ENCODE measurements around the gene TMEM169.
"Not testable (repeated sequence)": the region's sequence is repeated elsewhere in the genome, so short reads cannot be mapped to it uniquely, and the experiment has no call there.

Gene TMEM169

DNA sequence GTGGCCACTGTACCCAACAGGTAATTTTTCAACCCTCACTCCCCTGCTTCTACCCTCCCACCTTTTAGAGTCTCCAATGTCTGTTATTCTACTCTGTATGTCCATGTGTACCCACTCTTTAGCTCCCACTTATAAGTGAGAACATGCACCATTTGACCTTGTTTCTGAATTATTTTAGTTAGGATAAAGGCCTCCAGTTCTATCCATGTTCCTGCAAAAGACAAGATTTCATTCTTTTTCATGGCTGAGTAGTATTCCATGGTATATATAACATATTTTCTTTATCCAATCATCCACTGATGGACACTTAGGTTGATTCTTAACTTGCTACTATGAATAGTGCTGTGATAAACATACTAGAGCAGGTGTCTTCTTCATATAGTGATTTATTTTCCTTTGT is 9.2 kb upstream of the TMEM169 start:
- no peak for DNase-seq

DNA sequence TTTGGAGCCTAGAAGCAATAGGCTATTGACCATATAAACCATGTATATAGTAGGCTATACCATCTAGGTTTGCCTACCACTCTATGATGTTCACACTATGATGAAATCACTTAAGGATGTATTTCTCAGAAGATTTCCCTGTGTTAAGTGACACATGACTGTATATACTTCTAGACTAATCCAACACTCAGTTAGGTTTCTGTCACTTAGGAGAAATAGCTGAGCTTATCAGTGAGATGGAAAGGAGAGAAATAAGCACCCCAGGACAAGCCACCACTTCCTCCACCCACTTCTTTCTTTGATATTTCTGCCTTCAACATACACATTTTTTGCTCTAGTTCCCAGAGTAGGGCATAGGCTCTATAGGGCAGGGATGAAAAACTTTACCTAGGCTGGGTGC is 7.9 kb upstream of the TMEM169 start:
- DNase-seq: no peak

DNA sequence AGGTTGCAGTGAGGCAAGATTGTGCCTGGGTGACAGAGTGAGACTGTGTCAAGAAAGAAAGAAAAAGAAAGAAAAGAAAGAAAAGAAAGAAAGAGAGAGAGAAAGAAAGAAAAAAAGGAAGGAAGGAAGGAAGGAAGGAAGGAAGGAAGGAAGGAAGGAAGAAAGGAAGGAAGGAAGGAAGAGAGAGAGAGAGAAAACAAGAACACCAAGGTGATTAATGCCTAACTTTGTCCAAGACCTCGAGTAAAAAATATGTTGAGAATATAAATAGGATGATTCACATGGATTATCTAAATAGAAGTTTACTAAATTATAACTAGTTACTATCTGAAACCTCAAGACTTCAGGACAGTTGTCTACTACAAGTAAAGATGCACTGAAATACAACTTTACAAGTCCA is 7.3 kb upstream of the TMEM169 start:
- no peak for DNase-seq

DNA sequence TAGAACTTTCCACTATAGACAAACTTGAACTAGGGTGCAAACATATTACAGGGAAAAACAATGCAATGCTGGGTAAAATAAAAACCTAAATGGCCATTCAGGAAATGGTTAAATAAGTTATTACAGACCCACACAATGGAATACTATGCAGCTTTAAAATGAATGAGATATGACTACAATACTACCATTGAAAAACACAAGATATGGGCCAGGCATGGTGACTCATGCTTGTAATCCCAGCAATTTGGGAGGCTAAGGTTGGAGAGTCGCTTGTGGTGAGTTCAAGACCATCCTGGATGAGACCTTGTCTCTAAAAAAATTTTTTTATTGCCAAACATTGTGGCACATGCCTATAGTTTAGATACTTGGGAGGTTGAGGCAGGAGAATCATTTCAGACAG is 6.9 kb upstream of the TMEM169 start:
- no peak for DNase-seq

DNA sequence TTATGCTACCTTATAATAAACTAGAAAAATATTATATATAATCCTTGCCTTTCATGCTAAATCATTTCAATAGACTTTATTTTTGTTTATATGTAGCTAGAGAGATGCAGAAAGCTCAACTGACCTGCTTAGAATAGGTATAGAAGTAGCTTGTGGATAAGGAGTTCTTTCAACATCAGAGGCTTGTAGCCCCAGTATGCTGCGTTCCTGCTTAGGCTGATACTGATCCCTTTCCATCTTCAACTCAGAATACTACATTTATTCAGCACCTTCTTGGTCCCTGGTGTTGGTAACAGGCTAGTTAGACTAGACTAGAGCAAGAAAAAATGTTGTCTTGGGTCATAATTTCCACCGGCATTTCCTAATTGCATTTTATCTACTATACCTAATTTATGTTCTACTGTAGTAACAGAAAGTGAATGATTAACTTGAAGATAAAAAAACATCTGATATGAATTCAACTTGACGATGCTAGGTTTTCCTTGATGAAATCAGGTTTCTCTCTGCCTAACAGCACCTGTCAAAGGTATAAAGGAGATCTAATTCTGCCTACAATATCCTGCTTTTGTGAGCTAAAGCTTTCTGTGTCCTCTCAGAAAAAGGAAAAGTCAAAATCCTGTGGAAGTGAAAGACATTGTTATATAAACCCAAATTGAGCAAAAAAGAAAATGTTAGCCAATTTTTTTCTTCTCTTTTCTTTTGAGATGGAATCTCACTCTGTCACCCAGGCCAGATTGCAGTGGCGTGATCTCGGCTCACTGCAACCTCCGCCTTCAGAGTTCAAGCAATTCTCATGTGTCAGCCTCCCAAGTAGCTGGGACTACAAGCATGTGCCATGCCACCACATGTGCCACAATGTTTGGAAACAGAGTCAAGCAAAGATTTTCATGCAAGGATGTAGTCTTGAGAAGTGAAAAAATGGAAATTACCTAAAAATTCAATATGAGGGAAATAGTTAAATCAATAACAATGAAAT is 5.9 kb upstream of the TMEM169 start:
- DNase-seq: no peak

DNA sequence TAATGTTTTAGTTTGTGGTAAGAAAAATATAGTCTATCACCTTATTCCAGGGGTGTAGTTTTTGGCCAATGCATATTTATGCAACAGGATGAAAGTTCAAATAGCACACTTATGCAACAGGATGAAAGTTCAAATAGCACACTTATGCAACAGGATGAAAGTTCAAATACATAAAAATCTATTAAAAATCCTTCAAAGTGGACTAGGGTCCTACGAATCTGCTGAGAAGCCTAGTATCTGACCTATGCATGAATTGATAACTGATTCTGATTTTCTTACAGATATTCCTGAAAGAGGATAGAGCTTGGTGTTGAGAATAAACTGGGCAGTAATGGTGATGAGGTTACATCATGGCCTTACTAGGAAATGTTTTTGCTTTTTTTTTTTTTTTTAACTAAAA is 2.9 kb upstream of the TMEM169 start:
- DNase-seq: no peak

DNA sequence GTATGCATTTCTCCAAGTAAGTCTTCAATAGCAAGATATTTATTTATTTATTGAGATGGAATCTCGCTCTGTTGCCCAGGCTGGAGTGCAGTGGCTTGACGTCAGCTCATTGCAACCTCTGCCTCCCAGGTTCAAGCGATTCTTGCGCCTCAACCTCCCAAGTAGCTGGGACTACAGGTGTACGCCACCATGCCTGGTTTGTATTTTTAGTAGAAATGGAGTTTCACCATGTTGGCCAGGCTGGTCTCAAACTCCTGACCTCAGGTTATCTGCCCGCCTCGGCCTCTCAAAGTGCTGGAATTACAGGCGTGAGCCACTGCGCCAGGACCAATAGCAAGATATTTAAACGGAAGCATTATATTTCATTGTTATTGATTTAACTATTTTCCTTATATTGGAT is 1.7 kb upstream of the TMEM169 start:
- DNase-seq: not testable (repeated sequence)

DNA sequence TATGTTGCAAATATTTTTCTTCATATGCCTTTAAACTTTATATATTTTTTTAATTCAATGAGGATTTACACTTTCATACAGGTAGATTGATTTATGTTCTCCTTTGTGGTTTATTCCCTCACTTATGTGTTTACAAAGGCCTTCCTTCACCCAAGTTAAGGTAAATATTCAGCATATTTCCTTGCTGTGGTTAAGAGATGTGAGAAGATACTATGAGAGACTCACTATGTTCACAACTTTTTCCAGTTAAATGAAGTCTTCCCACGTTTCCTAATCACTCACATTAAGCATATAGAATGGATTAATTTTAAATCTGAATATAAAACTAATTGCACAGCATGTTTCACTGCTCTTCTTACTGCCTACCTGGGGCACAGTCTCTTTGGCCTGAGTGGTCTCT is 707 bp upstream of the TMEM169 start:
- DNase-seq: no peak

DNA sequence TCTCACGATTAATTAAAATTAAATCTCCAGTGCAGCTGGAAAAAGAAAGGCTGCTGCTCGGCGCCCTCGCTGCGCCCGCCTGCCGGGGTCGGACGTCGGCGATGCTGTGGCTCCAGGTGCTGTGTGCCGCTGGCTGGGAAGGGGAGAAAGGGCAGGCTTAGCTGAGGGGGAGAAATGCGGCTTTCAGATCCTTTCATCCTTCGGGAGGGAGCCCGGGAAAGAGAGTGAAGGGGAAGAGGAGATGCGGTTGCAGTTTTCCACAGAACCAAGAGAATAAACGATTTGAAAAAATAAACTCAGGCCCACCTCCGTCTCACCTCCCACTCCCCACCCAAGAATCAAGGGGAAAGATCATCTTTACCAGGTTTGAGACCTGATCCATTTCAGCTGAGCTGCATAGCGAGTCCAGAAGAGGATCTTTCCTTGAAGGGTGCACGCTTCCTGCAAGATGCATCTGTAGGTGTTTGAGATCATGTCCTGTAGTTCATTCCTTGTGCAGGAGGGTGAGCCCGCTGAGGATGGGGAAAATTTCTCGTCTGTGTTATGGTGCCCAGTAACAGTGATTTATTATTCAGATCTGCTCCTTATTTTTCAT is 495 bp downstream of the TMEM169 start:
- DNase-seq: no peak

DNA sequence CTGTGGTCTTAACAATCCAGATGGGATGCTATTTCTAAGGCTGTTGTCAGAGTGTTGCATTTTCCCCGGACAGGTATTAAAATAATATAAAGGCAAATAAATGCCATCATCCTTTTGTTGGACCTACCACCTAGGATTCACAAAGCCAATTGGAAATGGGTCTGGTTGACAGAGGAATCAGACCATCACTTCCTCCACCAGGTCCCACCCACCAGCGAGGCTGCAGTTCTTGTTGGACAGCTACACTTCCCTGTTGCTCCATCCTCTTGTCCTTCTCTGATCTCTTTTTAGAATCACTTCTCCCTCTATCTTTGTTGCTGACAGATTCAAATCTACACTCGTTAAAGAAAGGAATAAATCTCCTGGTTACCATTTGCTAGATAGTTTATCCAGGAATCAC is 1.1 kb downstream of the TMEM169 start:
- no peak for DNase-seq

DNA sequence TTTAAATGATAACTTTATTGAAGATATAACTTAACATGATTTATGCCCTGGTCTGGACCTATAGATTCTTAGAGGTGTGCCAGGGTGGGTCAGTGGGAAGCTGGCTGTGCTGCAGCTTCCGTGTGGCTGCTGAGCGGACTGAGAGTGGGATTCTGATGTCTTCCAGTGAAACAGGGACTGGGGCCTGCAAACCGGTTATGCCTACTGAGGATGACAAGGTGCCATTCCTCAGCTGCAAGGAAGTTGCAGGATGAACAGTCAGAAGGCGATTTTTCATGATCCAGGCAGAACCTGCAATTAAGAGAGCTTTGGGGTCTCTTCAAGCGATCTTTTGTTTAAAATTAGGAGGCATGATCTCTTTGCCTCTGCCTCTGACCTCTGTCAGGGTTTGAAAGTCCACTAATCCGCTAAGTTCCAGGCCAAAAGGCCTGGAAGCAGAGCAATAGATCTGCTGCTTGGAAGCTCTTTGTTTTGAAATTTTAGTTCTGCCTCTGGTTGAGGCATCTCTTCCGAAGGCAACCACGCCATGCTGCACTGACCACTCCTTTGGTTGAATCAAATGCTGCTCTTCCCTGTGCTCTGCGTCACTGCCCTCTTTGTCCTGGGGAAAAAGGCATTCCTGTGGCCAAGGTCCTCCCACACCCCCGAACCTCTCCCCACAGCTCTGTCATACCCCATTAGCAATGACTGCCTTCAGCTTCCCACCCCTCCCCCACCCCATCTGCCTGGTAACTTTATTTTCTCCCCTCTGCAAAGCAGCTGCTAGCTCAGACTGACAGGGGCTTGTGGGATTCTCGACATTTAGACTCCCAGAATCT is 2.0 kb downstream of the TMEM169 start:
- no peak for DNase-seq

DNA sequence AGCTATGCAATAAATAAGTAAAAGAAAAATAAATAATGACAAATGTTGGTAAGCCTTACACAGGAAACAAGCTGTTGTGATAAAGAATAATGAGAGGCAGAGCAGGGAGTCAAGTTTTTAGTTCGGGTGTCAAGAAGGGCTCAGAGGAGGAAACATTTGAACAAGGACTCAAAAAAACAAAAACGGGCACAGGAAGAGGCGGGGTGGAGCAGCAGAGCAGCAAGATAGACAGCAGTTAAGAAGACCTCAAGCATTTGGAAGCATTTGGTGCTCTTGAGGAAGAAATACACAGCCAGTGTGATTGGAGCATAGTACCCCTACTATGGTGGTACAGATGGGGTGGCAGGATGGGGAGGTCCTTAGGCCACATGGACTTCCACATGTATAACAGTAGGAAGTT is 2.8 kb downstream of the TMEM169 start:
- DNase-seq: no peak

DNA sequence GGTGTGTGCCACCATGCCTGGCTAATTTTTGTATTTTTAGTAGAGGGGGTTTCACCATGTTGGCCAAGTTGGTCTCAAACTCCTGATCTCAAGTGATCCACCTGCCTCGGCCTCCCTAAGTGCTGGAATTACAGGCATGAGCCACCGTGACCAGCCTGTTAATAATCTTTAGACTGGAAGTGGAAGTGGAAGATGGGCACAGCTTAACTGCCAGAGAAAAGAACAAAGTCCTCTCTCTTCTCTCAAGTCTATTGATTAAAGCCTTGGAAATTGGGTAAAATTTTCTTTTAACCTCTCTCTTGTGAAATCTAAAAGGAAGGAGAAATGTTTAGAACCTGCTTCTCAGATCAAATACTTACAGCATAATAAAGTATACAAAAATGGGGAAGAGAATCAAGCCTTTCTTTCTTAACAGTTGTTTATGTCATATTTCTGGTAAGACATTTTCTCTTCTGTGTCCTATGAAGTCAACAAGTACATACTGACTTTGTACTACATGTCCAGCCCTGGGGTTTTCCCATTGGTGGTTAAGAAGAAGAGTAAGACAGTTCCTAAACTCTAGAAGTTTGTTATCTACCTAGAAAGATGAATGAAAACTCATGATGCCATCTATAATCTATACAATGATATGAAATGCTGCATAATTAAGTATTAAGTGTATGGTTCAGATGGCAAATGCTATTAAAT is 4.6 kb downstream of the TMEM169 start:
- no peak for DNase-seq

DNA sequence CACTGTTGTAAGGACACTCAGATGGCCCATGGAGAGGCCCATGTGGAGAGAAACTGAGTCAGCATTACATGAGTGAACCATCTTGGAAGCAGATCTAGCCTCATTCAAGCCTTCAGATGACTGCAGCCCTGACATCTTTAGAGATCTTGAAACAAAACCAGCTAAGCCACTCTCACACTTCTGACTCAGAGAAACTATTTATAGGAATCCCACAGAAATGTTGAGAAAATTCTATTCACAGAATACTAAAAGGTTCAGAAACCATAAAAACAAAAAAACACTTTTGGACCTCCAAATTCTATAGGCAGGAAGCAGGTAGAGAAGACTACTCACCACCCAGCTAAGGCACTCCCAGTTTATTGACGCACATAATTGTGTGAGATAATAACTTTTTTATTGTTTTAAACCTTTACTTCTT is 8.7 kb downstream of the TMEM169 start:
- no peak for DNase-seq

DNA sequence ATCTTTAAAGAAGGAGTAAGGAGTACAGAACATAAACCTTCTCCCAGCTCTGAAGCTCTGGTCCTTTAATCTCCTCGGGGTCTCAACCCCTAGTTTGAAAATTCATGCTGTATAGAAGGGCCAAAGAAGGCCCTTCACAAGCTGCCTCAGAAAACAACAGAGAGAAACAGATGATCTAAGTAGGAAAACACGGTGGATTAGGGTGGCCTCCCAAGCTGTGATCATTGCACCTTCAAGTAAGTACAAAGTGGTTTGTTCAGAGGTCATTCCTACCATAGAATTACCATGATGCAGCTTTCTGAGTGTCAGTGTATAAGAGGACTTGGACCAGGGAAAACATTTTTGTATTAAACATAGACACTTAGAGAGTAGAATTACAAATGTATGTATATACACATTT is 10.9 kb downstream of the TMEM169 start:
- no peak for DNase-seq

DNA sequence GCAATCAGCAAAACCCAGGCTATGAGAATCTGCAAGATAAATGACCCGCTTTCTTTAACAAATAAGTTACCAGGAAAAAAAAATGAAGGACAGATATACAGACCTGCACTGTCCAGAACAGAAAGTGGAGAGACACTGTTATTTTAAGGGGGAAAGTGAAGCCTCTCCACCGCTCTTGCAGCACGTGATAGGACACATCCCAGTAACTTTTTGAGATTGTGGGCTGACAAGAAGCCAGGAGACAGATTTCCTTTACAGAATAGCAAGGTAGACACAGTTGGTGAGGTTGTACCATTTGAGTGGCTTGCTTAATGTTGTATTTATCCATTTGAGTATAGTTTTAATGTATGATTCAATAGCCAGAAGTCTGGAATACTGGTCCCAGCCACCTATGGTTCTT is 13.0 kb downstream of the TMEM169 start:
- no peak for DNase-seq

DNA sequence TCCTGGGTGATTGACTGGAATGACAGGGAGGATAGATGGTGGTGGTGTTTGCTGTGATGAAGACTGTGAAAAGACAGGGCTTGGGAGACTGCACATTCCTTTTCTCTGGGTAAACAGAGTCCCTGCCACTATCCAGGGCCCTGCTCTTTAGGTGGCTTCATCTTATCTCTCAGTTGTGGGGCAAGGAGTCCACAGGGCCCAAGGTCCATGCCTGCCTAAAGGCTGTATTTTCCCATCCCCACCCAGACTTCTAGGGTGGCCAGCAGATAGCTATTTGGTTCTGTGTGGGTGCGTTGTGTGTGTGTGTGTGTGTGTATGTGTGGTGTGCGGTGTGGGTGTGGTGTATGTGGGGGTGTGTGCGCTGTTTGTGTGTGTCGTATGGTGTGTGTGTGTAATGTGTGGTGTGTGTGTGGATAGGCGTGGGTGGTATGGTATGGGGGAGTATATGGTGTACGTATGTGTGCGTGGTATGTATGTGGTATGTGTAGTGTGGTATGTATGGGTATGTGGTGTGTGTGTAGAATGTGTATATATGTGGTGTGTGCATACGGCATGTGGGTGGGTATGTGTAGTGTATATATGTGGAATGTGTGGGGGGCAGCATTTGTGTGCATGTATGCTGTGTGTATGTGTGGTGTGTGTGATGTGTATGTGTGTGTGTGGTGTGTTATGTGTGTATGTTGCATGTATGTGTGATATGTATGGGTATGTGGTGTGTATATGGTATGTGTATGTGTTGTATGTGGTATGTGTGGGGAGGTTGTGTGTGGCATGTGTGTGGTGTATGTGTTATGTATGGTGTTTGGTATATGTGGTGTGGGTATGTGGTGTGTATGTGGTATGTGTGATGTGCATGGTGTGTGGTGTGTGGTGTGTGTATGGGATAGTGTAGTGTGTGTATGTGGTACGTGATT is 17.0 kb downstream of the TMEM169 start:
- no peak for DNase-seq

DNA sequence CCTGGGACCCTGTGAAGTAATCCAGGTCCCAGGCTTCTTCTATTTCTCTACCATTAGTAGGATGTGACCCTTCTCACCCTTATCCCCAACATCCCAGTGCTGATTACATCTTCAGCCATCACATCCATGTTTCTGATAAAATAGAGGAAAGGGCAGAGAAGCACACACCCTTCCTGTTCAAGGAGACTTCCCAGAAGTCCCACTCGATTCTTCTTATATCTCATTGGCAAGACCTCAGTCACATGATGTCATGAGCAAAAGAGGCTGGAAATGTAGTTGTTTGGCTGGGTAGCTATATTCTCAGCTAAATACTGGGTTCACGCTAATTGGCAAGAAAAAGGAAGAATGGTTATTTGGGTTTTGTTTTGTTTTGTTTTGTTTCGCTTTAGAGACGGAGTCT is 19.4 kb downstream of the TMEM169 start:
- no peak for DNase-seq

DNA sequence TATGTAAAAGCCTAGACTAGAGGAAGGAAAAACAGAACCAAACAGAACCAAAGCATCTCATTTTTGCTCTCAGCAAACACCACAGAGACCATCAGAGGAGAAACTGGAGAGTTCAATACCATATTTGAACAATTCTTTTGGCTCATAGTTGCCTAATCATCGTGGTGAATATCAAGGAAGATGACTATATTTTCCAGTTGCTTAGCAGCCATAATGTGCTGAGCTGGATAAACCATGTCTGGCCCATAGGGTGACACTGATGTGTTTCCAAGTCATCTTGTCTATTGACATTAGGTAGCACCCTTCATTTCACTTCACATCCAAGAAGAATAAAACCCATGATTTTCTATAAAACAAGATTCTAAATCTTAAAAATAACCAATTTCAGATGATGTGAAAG is 21.5 kb downstream of the TMEM169 start:
- no peak for DNase-seq

DNA sequence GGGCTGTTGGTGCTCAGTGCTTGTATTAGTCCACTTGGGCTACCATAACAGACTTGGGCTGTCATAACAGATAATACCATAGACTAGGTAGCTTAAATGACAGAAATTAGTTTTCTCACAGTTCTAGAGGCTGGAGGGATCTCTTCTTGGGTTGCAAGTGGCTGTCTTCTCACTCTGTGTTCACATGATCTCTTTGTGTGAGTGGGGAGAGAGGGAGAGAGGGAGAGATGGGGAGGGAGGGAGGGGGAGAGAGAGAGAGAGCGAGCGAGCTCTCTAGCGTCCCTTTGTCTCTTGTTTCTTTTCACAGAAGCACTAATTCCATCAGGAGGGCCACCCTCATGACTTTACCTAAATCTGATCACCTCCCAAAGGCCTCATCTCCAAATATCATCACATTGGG is 23.0 kb downstream of the TMEM169 start:
- no peak for DNase-seq

DNA sequence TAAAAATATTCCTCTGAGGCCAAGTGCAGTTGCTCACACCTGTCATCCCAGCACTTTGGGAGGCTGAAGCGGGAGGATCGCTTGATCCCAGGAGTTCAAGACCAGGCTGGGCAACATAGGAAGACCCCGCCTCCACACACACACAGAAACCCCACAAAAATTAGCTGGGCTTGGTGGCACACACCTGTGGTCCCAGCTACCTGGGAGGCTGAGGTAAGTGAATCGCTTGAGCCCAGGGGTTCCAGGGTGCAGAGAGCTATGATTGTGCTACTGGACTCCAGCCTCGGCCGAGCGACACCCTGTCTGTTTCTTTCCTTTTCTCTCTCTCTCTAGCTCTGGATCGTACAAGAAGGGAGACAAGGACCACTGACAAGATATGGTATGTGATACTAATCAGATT is 25.6 kb downstream of the TMEM169 start:
- DNase-seq: no peak

DNA sequence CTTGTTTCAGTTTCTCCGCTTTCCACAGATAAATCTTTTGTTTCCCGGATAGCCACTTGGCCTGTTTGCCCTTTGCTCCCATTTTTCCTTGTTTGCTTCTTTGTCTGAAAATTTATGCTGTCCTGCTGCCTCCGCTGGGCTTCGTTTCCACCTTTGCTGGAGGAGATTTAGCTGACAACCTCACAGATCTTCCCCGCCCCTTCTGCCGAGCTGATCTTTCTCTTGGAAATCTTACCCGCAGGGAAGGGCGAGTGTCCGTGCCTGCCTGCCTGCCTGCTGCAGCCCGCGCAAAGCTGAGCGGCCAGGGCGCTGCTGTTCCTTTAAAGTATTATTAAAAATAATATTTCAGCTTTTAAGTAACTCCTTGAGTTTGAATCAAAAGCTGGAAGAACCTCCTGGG is 26.0 kb downstream of the TMEM169 start:
- DNase-seq: no peak

All from 8988T (cell line).